Measurements from ENCODE around the gene GSK3B.
"Not testable (repeated sequence)": the region's sequence is repeated elsewhere in the genome, so short reads cannot be mapped to it uniquely, and the experiment has no call there.

GSK3B gene

GRCh38 chr3:119998166-119998565 is 96.1 kb downstream of the GSK3B start:
- no peak for DNase-seq

GRCh38 chr3:119990888-119991287 is 103.4 kb downstream of the GSK3B start:
- no peak for DNase-seq

- DNase-seq, result no peak
These were observed 104.1 kb downstream of the GSK3B start for GRCh38 chr3:119989981-119990655.

GRCh38 chr3:119986812-119987211 is 107.4 kb downstream of the GSK3B start:
- not testable (repeated sequence) for DNase-seq

- no peak for DNase-seq
These were observed 112.9 kb downstream of the GSK3B start for GRCh38 chr3:119981386-119981785.

GRCh38 chr3:119978554-119979208 is 115.6 kb downstream of the GSK3B start:
- DNase-seq, result no peak

- DNase-seq, result no peak
These were observed 116.9 kb downstream of the GSK3B start for GRCh38 chr3:119977353-119977752.

- DNase-seq, result no peak
These were observed 118.0 kb downstream of the GSK3B start for GRCh38 chr3:119976214-119976613.

- DNase-seq, result no peak
These were observed 119.6 kb downstream of the GSK3B start for GRCh38 chr3:119974656-119975055.

GRCh38 chr3:119973018-119973646 is 121.1 kb downstream of the GSK3B start:
- no peak for DNase-seq

GRCh38 chr3:119969759-119970158 is 124.5 kb downstream of the GSK3B start:
- no peak for DNase-seq

GRCh38 chr3:119967353-119968006 is 126.8 kb downstream of the GSK3B start:
- DNase-seq, result no peak

GRCh38 chr3:119965692-119966091 is 128.6 kb downstream of the GSK3B start:
- DNase-seq, result no peak

- no peak for DNase-seq
These were observed 130.0 kb downstream of the GSK3B start for GRCh38 chr3:119964294-119964693.

GRCh38 chr3:119955972-119956371 is 138.3 kb downstream of the GSK3B start:
- no peak for DNase-seq

GRCh38 chr3:119950666-119951325 is 143.5 kb downstream of the GSK3B start:
- no peak for DNase-seq

- DNase-seq, result no peak
These were observed 149.0 kb downstream of the GSK3B start for GRCh38 chr3:119945291-119945690.

- no peak for DNase-seq
These were observed 150.2 kb downstream of the GSK3B start for GRCh38 chr3:119944091-119944490.

- DNase-seq, result no peak
These were observed 155.2 kb downstream of the GSK3B start for GRCh38 chr3:119939077-119939476.

- no peak for DNase-seq
These were observed 157.0 kb downstream of the GSK3B start for GRCh38 chr3:119937229-119937628.

- no peak for DNase-seq
These were observed 160.0 kb downstream of the GSK3B start for GRCh38 chr3:119934249-119934648.

- DNase-seq, result no peak
These were observed 161.0 kb downstream of the GSK3B start for GRCh38 chr3:119933207-119933606.

- DNase-seq, result no peak
These were observed 164.0 kb downstream of the GSK3B start for GRCh38 chr3:119930286-119930685.
